GM10266 (cell line): Measurements from ENCODE around the gene TDRD15.

Source experiments
- DNase-seq: peaks from one replicate; pipeline ENCODE4 v3.0.0; 2012; ENCODE audit errors: extremely low spot score
- CTCF ChIP-seq: IDR thresholded peaks from 2 replicates; pipeline ENCODE4 v1.5.1; 2012; ENCODE audit warnings: mild to moderate bottlenecking, low read depth; ENCODE audit not compliant: control insufficient read depth, insufficient read depth; ENCODE audit errors: missing control alignments

TDRD15 gene

DNA sequence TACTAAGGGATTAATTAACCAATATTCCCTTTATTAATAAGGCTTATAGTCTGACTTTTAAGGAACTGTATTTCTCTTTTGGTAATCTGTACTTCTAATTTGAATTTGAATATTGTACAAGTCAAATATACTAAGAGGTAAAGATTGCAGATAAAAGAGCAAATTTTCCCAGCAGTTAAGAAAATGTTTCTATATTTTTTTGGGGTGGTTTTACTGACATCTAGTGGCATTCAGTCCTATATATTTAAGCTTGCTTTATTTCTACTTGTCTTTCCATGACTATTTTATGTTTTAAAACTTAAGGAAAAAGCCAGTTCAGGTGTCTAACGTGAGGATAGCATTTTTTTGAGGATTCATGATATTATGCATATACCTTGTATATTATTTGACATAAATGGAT, 41.6 kb downstream of the TDRD15 start:
- TF ChIP-seq CTCF: peak; percentile 22

GRCh38 chr2:21175895-21176646, 52.3 kb downstream of the TDRD15 start:
- no peak for DNase-seq
- no peak for TF ChIP-seq CTCF

More for the DNA sequence above, 41.6 kb downstream of the TDRD15 start:
- no peak for DNase-seq

DNA sequence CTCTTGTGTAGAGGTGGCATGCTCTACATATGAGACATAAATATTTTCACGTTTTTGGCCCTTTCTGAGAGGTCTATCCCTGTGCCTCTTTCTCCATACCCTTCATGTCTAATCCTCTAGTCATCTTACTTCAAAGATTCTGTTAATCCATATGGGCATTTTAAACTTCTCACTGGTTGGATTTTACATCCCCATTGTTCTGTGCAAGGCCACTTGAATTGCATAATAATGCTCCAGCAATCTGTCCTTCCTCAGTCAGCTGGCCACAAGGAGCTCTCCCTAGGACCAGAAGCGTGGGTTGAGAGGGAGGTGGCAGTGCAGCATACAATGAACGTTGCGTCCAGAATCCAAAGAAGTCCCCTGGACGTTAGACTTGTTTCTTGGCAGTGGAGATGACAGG, 58.2 kb downstream of the TDRD15 start:
- no peak for TF ChIP-seq CTCF
- no peak for DNase-seq

- TF ChIP-seq CTCF: no peak
- no peak for DNase-seq
Observed at GRCh38 chr2:21183306-21183705, 59.5 kb downstream of the TDRD15 start.

DNA sequence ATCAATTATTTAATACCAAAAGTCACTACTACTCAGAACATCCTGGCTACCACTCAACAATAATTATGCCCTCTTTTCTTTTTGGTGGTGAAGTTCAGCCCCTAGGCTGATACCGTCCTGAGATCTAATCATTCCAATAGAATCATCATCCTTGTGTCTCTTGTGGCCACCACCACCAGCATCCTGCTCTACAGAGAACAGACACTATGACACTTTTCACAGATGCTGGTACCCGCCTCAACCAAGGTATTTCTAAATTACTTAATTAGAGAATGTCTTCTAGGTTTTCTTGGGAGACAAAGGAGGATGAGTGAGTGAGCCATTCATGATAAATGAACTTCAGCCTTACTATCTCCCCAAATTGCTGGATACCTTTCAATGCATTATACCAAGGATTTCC, 60.0 kb downstream of the TDRD15 start:
- DNase-seq: no peak
- TF ChIP-seq CTCF: no peak

DNA sequence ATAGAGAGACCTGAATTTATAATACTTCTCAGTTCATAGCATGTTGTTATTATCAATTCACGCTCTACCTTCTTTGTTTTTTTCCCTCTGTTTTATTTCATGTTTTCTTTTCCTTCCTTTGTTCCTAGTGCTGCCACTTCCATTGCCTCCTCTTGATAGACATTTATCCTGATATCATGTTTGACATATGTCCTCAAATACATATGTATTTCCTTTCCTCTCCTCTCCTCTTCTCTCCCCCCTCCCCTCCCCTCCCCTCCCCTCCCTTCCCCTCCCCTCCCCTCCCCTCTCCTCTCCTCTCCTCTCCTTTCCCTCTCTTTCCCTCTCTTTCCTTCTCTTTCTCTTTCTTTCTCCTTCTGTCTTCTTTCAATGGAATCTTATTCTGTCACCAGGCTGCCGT, 67.8 kb downstream of the TDRD15 start:
- TF ChIP-seq CTCF: no peak
- no peak for DNase-seq
